GM06990 (cell line): Measurements from ENCODE around the gene CHRM1.

ENCODE experiments used
- DNase-seq: peaks from one replicate; pipeline ENCODE4 v3.0.0-alpha.2; 2011; ENCODE audit not compliant: insufficient read length; ENCODE audit errors: extremely low read depth
- H3K27me3 ChIP-seq: replicated peaks from 2 replicates; pipeline ENCODE4 v1.6.0; 2011; ENCODE audit warnings: low read length; ENCODE audit not compliant: control insufficient read depth, insufficient read depth
- H3K36me3 ChIP-seq: 2 replicates; pipeline ENCODE4 v1.5.1; 2011; ENCODE audit warnings: low read length; ENCODE audit not compliant: control insufficient read depth, insufficient read depth
- H3K4me3 ChIP-seq: replicated peaks from 2 replicates; pipeline ENCODE4 v1.5.1; 2011; ENCODE audit warnings: low read depth, mild to moderate bottlenecking, control low read depth, low read length
- CTCF ChIP-seq: IDR thresholded peaks from 2 replicates; pipeline ENCODE4 v1.5.1; 2011; ENCODE audit warnings: low read length, control low read depth, mild to moderate bottlenecking, inconsistent platforms; ENCODE audit not compliant: insufficient read depth, poor library complexity, severe bottlenecking

Gene CHRM1

GRCh38 chr11:62934496-62934785 lies 13.3 kb upstream of the CHRM1 start:
- no peaks in the 10 kb centered on the region; the same call in 1 of the 2 replicates for H3K27me3 ChIP-seq
- no peak overlapping the region for H3K4me3 ChIP-seq
- no peak for DNase-seq
- H3K36me3 ChIP-seq, result no peaks in the 10 kb centered on the region
- TF ChIP-seq CTCF, result no peak

- no peak for TF ChIP-seq CTCF
- Histone ChIP-seq H3K4me3 (no peak overlapping the region), H3K36me3 (no peaks in the 10 kb centered on the region), H3K27me3 (no peaks in the 10 kb centered on the region; the same call in 1 of the 2 replicates)
- DNase-seq, result no peak
These were observed 12.8 kb upstream of the CHRM1 start for GRCh38 chr11:62933750-62934495.

GRCh38 chr11:62933285-62933684 lies 12.1 kb upstream of the CHRM1 start:
- no peak for TF ChIP-seq CTCF
- no peak for DNase-seq
- no peaks in the 10 kb centered on the region for H3K36me3 ChIP-seq
- no peak overlapping the region for H3K4me3 ChIP-seq
- no peaks in the 10 kb centered on the region; the same call in 1 of the 2 replicates for H3K27me3 ChIP-seq

GRCh38 chr11:62931499-62932278 lies 10.5 kb upstream of the CHRM1 start:
- no peak for TF ChIP-seq CTCF
- H3K27me3 ChIP-seq, result peaks cover 3% of the 10 kb centered on the region; the same call in 1 of the 2 replicates
- no peak overlapping the region for H3K4me3 ChIP-seq
- DNase-seq, result no peak
- H3K36me3 ChIP-seq, result no peaks in the 10 kb centered on the region

- TF ChIP-seq CTCF, result no peak
- peaks cover 3% of the 10 kb centered on the region; the same call in 1 of the 2 replicates for H3K27me3 ChIP-seq
- H3K4me3 ChIP-seq, result no peak overlapping the region
- H3K36me3 ChIP-seq, result no peaks in the 10 kb centered on the region
- no peak for DNase-seq
These were observed 9.5 kb upstream of the CHRM1 start for GRCh38 chr11:62930666-62931065.
